Suprapubic skin (tissue), 4 donors: Measurements from ENCODE around the gene RELT. TPM values are rescaled to one million over a fixed set of nuclear protein-coding genes. Genes with fewer than 3 reads are reported as not detected.
A peak's percentile ranks its signal among the peaks of the same experiment; 100 is the strongest.

Experiments used
- DNase-seq, 2 donors: peaks; one replicate each; pipeline ENCODE4 v3.0.0-alpha.2; 2019; ENCODE audit warnings: low spot score in 2 of 2
- H3K27ac ChIP-seq: fragments of 200-600 bp; sonication (generic); one replicate; pipeline ENCODE4 v1.5.1; 2019
- H3K27me3 ChIP-seq: fragments of 200-600 bp; sonication (generic); one replicate; pipeline ENCODE4 v1.5.1; 2019
- H3K36me3 ChIP-seq: fragments of 200-600 bp; sonication (generic); one replicate; pipeline ENCODE4 v1.5.1; 2019
- H3K4me1 ChIP-seq: fragments of 200-600 bp; sonication (generic); one replicate; pipeline ENCODE4 v1.5.1; 2019
- H3K4me3 ChIP-seq: fragments of 200-600 bp; sonication (generic); one replicate; pipeline ENCODE4 v1.5.1; 2019; ENCODE audit warnings: mild to moderate bottlenecking
- H3K9me3 ChIP-seq: fragments of 200-600 bp; sonication (generic); one replicate; pipeline ENCODE4 v1.5.1; 2019
- CTCF ChIP-seq, 2 donors: fragments of 200-600 bp in 1 of 2; fragments of 450-650 bp in 1 of 2; sonication (generic) in 1 of 2; IDR thresholded peaks; one replicate each; pipeline ENCODE4 v1.5.1; 2016 to 2019; ENCODE audit warnings: antibody characterized with exemption in 2 of 2, mild to moderate bottlenecking in 1 of 2, moderate library complexity in 1 of 2
- EP300 ChIP-seq: sonication (generic); formaldehyde crosslinking; IDR thresholded peaks from one replicate; pipeline ENCODE4 v1.6.1; 2017; ENCODE audit warnings: antibody characterized with exemption
- POLR2A ChIP-seq, 2 donors: fragments of 450-650 bp; IDR thresholded peaks; one replicate each; pipeline ENCODE4 v1.6.1; 2017; ENCODE audit warnings: antibody characterized with exemption in 2 of 2, mild to moderate bottlenecking in 2 of 2, moderate library complexity in 2 of 2
- POLR2AphosphoS5 ChIP-seq, 3 donors: sonication (generic); formaldehyde crosslinking; IDR thresholded peaks; one replicate each; pipeline ENCODE4 v1.6.1; 2017; ENCODE audit warnings: antibody characterized with exemption in 3 of 3
- WGBS: methylation state at CpG from one replicate; pipeline ENCODE4 v1.1.5; 2018; 5-methylcytosine and 5-hydroxymethylcytosine counted together
- total RNA-seq, 4 donors: library from RNA; depleted of rRNA; stranded (reverse); fragments of >200 nt; gene quantifications; one replicate each; pipeline ENCODE4 v1.1.0, GENCODE V29; 2016

The RELT gene
- total RNA-seq, 4 donors from 2014 or later: 1.9 to 11.2 (median 4.2) TPM

DNA sequence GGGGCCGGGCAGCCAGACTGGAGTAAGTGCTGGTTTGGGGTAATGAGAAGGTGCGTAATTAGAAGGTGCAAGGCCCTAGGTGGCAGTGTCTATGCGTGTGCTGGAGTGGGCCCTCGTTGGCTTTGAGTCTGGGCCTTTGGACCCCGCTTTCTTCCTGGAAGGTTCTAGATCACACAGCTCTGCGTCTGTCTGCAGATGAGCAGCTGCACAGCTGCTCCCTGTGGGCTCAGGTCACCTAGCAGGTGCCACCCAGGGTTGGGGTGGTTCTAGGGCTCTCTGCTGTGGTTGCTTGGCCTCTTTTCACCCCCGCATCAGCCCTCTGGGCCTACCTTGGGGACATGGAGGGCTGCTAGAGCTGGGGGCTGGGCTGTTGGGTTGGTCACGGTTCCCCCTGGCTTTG is 10.3 kb downstream of the RELT start:
- peaks cover 79% of the 10 kb centered on the region for H3K4me1 ChIP-seq
- no peak for DNase-seq
- H3K9me3 ChIP-seq: no peaks in the 10 kb centered on the region
- TF ChIP-seq EP300: no peak
- no peak for TF ChIP-seq CTCF (IDR thresholded peaks at IDR 0.05)
- no peak for TF ChIP-seq POLR2A (IDR thresholded peaks at IDR 0.05)
- TF ChIP-seq POLR2AphosphoS5 (IDR thresholded peaks at IDR 0.05): no peak
- 98% methylated on average over 7 of the region's 8 CpGs for WGBS
- no peak overlapping the region for H3K4me3 ChIP-seq
- H3K27ac ChIP-seq: peak overlapping the region; percentile 34
- no peaks in the 10 kb centered on the region for H3K27me3 ChIP-seq
- no peaks in the 10 kb centered on the region for H3K36me3 ChIP-seq

- Histone ChIP-seq H3K36me3 (no peaks in the 10 kb centered on the region), H3K4me1 (peaks cover 73% of the 10 kb centered on the region), H3K4me3 (no peak overlapping the region), H3K9me3 (no peaks in the 10 kb centered on the region), H3K27ac (no peak overlapping the region), H3K27me3 (no peaks in the 10 kb centered on the region)
- TF ChIP-seq CTCF (IDR thresholded peaks at IDR 0.05) (no peak), POLR2A (IDR thresholded peaks at IDR 0.05) (no peak), EP300 (no peak), POLR2AphosphoS5 (IDR thresholded peaks at IDR 0.05) (no peak)
- no peak for DNase-seq
- 85% methylated on average over 5 of the region's 21 CpGs for WGBS
Measured at GRCh38 chr11:73387594-73388264, 11.5 kb downstream of the RELT start.

GRCh38 chr11:73388265-73389133 is 12.3 kb downstream of the RELT start:
- WGBS: 48% methylated on average over 11 of the region's 23 CpGs

DNA sequence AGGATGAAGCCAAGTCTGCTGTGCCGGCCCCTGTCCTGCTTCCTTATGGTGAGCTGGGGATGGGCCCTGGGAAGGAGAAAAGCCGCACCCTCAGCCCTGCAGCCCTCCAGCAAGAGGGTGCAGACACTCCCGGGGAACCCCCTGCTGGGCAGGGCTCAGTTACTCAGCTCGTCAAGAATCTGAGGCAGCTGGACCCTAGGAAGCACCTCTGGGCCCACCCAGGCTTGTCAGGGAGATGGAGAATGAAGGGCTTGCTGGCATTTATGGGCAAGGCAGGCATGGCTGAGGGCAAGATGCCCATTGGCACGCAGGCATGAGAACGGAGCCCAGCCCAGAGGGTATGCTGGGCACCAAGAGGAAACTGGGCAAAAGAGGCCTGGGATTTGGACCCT is 12.9 kb downstream of the RELT start:
- Histone ChIP-seq H3K27me3 (no peaks in the 10 kb centered on the region), H3K9me3 (no peaks in the 10 kb centered on the region), H3K36me3 (no peaks in the 10 kb centered on the region), H3K4me3 (no peak overlapping the region), H3K27ac (no peak overlapping the region), H3K4me1 (peaks cover 59% of the 10 kb centered on the region)
- TF ChIP-seq POLR2AphosphoS5 (IDR thresholded peaks at IDR 0.05) (no peak), CTCF (IDR thresholded peaks at IDR 0.05) (no peak), POLR2A (IDR thresholded peaks at IDR 0.05) (no peak), EP300 (no peak)
- 56% methylated on average over 6 of the region's 6 CpGs for WGBS
- no peak for DNase-seq

More at GRCh38 chr11:73388265-73389133, 12.3 kb downstream of the RELT start:
- no peaks in the 10 kb centered on the region for H3K36me3 ChIP-seq
- no peak overlapping the region for H3K27ac ChIP-seq
- H3K27me3 ChIP-seq: no peaks in the 10 kb centered on the region
- TF ChIP-seq POLR2AphosphoS5 (IDR thresholded peaks at IDR 0.05) (no peak), EP300 (no peak), POLR2A (IDR thresholded peaks at IDR 0.05) (no peak), CTCF (IDR thresholded peaks at IDR 0.05) (no peak)
- no peak for DNase-seq
- H3K9me3 ChIP-seq: no peaks in the 10 kb centered on the region
- no peak overlapping the region for H3K4me3 ChIP-seq
- peaks cover 65% of the 10 kb centered on the region for H3K4me1 ChIP-seq

DNA sequence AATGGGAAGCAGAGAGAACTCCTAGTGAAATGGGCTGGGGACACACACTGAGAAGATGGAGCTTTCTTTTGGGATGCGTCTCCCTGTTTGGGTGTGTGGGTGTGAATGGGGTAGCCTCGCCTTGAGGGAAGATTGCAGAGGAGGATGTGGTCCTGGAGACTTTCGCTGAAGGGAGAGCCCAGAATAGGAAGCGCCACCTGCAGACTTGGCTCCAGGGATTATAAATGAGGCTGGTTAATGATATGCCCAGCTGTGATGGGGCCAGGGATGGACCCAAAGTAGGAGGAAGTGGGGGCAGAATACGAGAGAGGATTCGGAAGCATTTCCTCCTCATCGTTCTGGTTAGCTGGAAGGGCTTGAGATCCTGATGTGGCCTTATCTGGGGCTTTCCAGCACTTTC is 13.7 kb downstream of the RELT start:
- DNase-seq: no peak
- H3K4me3 ChIP-seq: no peak overlapping the region
- no peaks in the 10 kb centered on the region for H3K9me3 ChIP-seq
- H3K27ac ChIP-seq: no peak overlapping the region
- no peak for TF ChIP-seq POLR2A (IDR thresholded peaks at IDR 0.05)
- TF ChIP-seq CTCF (IDR thresholded peaks at IDR 0.05): no peak
- no peak for TF ChIP-seq EP300
- no peak for TF ChIP-seq POLR2AphosphoS5 (IDR thresholded peaks at IDR 0.05)
- no peaks in the 10 kb centered on the region for H3K27me3 ChIP-seq
- no peaks in the 10 kb centered on the region for H3K36me3 ChIP-seq
- peaks cover 51% of the 10 kb centered on the region for H3K4me1 ChIP-seq
- 56% methylated on average over 7 of the region's 7 CpGs for WGBS
